Fibroblast of mammary gland (primary cell): ENCODE measurements around the gene LCLAT1.

Source experiments
- DNase-seq: peaks from one replicate; pipeline ENCODE4 v3.0.0-alpha.2; 2010; ENCODE audit warnings: low read depth
- H3K4me3 ChIP-seq: 2 replicates; pipeline ENCODE4 v1.5.1; 2011; ENCODE audit warnings: low read depth, mild to moderate bottlenecking, low read length, moderate library complexity; ENCODE audit not compliant: control insufficient read depth
- CTCF ChIP-seq: conservative IDR thresholded peaks from 2 replicates; pipeline ENCODE4 v1.5.1; 2011; ENCODE audit warnings: low read depth, low read length, inconsistent platforms; ENCODE audit not compliant: control insufficient read depth, insufficient read depth

LCLAT1 gene

GRCh38 chr2:30549096-30549495 lies 102.0 kb downstream of the LCLAT1 start:
- no peak for TF ChIP-seq CTCF
- H3K4me3 ChIP-seq = no peak overlapping the region

GRCh38 chr2:30559544-30560275 lies 112.7 kb downstream of the LCLAT1 start:
- no peak for DNase-seq
- no peak for TF ChIP-seq CTCF
- no peak overlapping the region for H3K4me3 ChIP-seq

More at GRCh38 chr2:30549096-30549495, 102.0 kb downstream of the LCLAT1 start:
- no peak for DNase-seq

- DNase-seq = peak; percentile 7
- TF ChIP-seq CTCF = no peak
- no peak overlapping the region for H3K4me3 ChIP-seq
Observed at GRCh38 chr2:30561349-30561748, 114.3 kb downstream of the LCLAT1 start.

GRCh38 chr2:30565851-30566358 lies 118.9 kb downstream of the LCLAT1 start:
- H3K4me3 ChIP-seq = no peak overlapping the region
- peak; percentile 76 for DNase-seq
- no peak for TF ChIP-seq CTCF

- peak; percentile 69 for DNase-seq
- TF ChIP-seq CTCF = no peak
- H3K4me3 ChIP-seq = no peak overlapping the region
Observed at GRCh38 chr2:30566631-30567030, 119.6 kb downstream of the LCLAT1 start.

- DNase-seq = no peak
- H3K4me3 ChIP-seq = no peak overlapping the region
- no peak for TF ChIP-seq CTCF
Observed at GRCh38 chr2:30567317-30567716, 120.3 kb downstream of the LCLAT1 start.
